NCI-H82 treated with DMSO at 0.1 percent for 48 hours (cell line): ENCODE results near the gene REEP2.
A peak's percentile ranks its signal among the peaks of the same experiment; 100 is the strongest.

Experiments
- DNase-seq: peaks from one replicate; lab custom pipeline; 2025; ENCODE audit not compliant: unreplicated experiment; lab: John Stamatoyannopoulos, UW

Gene REEP2

GRCh38 chr5:138448481-138449398 is 9.9 kb downstream of the REEP2 start:
- DNase-seq: peak; percentile 26

GRCh38 chr5:138449501-138450239 is 10.8 kb downstream of the REEP2 start:
- peak; percentile 26 for DNase-seq

- no peak for DNase-seq
Observed at GRCh38 chr5:138450971-138451370, 12.1 kb downstream of the REEP2 start.

DNA sequence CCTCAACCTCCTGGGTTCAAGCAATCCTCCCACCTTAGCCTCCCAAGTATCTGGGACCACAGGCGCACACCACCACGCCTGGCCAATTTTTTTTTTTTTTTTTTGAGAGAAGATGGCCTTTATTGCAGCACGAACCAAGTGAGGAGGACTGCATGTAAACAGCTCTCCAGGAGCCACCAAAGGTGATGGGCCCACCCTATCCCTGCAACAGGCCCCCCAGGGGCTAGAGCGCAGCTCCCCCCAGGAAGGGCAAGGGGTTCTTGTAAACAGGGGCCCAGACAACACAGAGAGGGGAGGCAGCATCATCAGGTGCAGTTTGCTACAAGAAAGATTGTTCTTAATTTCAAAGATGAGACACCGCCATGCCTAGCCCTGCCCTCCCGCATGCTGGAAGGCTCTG is 13.9 kb downstream of the REEP2 start:
- DNase-seq: no peak

- DNase-seq: no peak
Observed at GRCh38 chr5:138453590-138453989, 14.7 kb downstream of the REEP2 start.

GRCh38 chr5:138454121-138454520 is 15.3 kb downstream of the REEP2 start:
- DNase-seq: no peak

GRCh38 chr5:138455232-138455930 is 16.5 kb downstream of the REEP2 start:
- peak; percentile 47 for DNase-seq

DNA sequence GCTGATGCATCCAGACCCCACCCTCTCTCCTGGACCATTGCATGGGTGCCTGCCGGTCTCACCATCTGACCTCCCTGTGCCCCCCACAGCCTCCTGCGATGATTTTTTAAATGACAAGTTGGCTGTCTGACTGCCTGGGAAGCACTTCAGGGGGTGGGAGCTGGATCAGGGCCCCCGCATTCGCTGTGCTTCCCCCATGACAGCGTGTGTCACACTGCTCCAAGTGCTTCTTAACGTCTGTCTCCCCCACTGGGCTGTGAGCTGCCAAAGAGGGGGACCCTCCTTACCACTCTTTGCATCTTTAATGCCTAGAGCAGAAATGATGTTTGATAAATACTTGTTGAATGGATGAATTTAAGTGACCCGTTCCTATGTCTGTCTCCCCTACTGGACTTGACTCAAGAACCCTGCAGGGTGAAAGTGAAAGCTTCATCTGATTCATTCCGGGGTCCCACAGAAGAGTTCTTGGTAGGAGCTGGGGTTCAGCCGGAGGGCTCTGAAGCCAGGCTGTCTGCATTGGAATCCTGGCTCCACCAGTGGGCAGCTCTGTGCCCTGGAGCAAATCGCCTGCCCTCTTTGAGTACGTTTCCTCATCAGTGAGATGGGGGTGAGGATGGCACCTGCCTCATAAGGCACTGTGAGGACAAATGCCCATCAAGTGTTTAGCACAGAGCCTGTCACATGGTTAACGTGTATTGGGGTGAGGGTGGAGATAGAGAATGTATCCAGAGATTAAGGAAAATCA is 18.8 kb downstream of the REEP2 start:
- no peak for DNase-seq

DNA sequence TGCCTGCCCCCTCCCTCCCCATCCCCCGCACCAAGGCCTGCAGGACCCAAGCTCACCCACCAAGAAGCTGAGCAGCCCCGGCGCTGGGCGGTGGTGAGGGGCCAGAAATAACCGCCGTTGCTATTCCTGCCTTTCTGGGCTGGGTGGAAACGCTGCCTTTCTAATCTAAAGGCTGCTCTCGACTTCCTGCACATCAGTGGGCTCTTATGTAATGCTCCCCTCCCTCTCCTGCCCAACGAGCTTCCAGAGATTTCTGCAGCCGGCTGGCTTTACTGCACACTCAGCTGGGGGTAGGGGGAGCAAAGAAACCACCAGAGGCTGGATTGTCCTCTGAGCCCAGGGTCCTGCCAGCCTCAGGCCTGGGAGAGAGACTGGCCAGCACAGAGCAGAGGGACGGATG is 19.5 kb downstream of the REEP2 start:
- no peak for DNase-seq

- DNase-seq: no peak
Observed at GRCh38 chr5:138458856-138459255, 20.0 kb downstream of the REEP2 start.

DNA sequence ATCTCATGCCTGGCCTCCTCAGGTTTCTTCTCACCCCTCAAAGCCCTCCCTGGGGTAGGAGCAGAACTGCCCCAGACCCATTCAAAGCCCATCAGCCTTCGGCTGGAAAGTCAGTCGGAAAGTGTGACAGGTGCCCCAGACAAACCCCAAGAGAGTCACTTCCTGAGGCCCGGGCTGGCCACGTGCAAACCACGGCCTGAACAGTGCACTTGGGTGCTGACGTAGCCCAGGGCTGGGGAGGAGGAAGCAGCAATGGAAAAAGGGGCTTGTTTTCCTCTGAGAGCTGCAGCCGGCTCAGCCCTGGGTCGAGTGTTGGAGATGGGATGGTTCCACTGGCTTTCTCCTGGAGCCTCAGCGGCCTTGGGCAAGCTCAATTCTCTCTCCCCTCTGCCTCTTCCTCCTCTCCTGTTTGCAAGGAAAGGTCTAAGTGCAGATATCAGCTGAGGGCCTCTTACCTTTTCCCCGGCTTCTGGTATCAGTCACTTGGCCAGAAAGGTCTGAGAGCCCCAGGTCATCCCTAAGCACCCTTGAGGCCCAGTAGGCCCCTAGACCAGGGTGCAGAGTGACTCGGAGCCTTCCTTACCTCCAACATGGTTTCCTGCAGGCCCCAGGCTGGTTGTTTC is 20.6 kb downstream of the REEP2 start:
- DNase-seq: no peak

DNA sequence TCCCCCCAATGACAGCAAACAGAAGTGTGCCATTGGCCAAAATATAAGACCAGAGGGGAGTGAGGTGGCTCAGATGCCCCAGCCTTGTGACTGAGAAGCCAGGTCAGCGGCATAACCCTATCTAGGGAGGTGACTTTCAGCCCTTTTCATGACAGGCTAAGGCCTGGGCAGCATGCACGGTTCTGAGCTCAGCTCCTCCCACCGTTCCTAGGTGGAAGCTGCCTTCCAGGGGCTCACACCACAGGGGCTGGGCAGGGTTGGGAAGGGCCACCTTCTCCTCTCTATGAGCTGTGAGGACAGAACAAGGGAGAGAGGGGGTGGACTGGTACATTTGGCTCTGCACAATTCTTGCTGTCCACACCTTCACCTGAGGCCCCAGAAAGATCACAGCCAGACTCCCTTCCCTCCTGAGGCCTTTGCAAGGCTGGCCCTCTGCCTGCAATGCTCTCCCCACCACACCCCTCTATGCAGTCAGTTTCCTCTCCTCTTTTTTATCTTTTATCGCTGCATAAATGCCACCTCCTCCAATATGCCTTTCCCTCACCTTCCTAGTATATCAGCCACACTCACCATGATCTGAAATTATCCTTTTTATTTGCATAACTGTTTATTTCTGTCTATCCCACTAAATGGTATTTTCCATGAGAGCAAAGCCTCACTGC is 21.3 kb downstream of the REEP2 start:
- no peak for DNase-seq

DNA sequence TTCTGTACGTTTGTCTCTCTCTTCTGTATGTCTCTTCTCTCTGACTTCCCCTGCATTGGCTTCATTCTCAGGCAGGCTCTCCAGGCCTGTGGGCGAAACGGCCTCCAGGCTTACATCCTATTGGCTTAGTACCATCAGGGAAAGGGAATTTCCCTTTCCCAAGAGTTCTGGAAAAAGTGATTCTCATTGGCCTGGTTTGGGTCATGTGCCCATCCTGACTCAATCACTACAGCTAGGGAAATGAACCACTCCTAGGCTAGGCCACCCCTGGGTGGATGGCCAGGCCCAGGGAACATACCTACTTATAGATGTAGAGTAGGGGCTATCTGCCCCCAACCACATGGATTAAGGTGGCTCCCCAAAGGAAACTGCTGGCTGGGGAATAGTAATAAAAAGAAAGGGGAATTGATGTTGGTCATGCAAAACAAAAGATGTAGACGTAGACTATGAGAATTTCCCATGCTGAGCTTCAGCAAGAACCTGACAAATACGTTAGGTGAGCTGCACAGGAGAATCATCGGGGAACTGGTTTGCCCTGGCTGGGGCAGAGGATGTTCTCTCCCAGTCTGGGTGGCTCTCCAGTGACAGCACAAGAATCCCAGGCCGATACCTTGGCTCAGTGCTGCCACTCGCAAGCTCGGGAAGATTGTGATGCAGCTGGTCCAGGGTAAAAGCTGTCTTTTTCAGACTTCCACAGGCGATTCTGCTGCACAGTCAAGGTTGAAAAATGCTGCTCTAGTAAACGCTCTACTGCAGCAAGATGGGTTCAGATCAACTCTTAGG is 22.7 kb downstream of the REEP2 start:
- DNase-seq: no peak

- DNase-seq: no peak
Observed at GRCh38 chr5:138463419-138464007, 24.7 kb downstream of the REEP2 start.

GRCh38 chr5:138464008-138464387 is 25.1 kb downstream of the REEP2 start:
- peak; percentile 61 for DNase-seq

GRCh38 chr5:138464388-138465260 is 25.8 kb downstream of the REEP2 start:
- peak; percentile 86 for DNase-seq

DNA sequence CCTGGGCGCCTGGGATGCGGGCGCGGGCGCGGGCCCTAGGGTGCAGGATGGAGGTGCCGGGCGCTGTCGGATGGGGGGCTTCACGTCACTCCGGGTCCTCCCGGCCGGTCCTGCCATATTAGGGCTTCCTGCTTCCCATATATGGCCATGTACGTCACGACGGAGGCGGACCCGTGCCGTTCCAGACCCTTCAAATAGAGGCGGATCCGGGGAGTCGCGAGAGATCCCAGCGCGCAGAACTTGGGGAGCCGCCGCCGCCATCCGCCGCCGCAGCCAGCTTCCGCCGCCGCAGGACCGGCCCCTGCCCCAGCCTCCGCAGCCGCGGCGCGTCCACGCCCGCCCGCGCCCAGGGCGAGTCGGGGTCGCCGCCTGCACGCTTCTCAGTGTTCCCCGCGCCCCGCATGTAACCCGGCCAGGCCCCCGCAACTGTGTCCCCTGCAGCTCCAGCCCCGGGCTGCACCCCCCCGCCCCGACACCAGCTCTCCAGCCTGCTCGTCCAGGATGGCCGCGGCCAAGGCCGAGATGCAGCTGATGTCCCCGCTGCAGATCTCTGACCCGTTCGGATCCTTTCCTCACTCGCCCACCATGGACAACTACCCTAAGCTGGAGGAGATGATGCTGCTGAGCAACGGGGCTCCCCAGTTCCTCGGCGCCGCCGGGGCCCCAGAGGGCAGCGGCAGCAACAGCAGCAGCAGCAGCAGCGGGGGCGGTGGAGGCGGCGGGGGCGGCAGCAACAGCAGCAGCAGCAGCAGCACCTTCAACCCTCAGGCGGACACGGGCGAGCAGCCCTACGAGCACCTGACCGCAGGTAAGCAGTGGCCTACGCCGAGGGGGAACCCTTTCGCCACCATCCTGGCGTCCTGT is 26.6 kb downstream of the REEP2 start, which contains the start of gene EGR1:
EGR1 (plus strand) TSS at position 219 of the 864 bp plus-strand sequence; CDS start at position 502, 283 bp downstream.
- DNase-seq: peak; percentile 86
